ENCODE data around the gene SPIRE2. TPM values are rescaled to one million over a fixed set of nuclear protein-coding genes. Genes with fewer than 3 reads are reported as not detected.

The SPIRE2 gene
- total and polyA plus RNA-seq, 11 donors: 0.31 to 2.3 (median 1.3) TPM

DNA sequence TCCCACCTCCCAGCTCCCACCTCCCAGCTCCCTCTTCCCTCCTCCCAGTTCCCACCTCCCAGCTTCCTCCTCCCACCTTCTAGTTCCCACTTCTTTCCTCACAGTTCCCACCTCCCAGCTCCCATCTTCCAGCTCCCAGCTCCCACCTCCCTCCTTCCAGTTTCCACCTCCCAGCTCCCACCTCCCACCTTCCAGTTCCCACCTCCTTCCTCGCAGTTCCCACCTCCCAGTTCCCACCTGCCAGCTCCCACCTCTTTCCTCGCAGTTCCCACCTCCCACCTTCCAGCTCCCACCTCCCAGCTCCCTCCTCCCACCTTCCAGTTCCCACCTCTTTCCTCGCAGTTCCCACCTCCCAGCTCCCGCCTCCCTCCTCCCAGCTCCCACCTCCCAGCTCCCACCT, 80.0 kb downstream of the SPIRE2 start:
- Histone ChIP-seq H3K9me3 (no peaks in the 10 kb centered on the region), H3K4me3 (no peak overlapping the region), H3K36me3 (peaks cover 0 to 75% (median 70%) of the 10 kb centered on the region in 9 donors), H3K27me3 (no peaks in the 10 kb centered on the region), H3K27ac (no peak overlapping the region), H3K4me1 (peaks cover 0 to 12% (median 8%) of the 10 kb centered on the region in 12 donors)
- ATAC-seq (no peak), DNase-seq (no peak)
- intact Hi-C loops (cut with DNase I): no loop called here
- 84 to 97% (median 92%) methylated on average over 4 of the region's 4 CpGs for WGBS, 4 donors
- TF ChIP-seq, protein P1, sequence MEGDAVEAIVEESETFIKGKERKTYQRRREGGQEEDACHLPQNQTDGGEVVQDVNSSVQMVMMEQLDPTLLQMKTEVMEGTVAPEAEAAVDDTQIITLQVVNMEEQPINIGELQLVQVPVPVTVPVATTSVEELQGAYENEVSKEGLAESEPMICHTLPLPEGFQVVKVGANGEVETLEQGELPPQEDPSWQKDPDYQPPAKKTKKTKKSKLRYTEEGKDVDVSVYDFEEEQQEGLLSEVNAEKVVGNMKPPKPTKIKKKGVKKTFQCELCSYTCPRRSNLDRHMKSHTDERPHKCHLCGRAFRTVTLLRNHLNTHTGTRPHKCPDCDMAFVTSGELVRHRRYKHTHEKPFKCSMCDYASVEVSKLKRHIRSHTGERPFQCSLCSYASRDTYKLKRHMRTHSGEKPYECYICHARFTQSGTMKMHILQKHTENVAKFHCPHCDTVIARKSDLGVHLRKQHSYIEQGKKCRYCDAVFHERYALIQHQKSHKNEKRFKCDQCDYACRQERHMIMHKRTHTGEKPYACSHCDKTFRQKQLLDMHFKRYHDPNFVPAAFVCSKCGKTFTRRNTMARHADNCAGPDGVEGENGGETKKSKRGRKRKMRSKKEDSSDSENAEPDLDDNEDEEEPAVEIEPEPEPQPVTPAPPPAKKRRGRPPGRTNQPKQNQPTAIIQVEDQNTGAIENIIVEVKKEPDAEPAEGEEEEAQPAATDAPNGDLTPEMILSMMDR (IDR thresholded peaks at IDR 0.05): no peak
- TF ChIP-seq POLR2A (IDR thresholded peaks at IDR 0.05): no peak

DNA sequence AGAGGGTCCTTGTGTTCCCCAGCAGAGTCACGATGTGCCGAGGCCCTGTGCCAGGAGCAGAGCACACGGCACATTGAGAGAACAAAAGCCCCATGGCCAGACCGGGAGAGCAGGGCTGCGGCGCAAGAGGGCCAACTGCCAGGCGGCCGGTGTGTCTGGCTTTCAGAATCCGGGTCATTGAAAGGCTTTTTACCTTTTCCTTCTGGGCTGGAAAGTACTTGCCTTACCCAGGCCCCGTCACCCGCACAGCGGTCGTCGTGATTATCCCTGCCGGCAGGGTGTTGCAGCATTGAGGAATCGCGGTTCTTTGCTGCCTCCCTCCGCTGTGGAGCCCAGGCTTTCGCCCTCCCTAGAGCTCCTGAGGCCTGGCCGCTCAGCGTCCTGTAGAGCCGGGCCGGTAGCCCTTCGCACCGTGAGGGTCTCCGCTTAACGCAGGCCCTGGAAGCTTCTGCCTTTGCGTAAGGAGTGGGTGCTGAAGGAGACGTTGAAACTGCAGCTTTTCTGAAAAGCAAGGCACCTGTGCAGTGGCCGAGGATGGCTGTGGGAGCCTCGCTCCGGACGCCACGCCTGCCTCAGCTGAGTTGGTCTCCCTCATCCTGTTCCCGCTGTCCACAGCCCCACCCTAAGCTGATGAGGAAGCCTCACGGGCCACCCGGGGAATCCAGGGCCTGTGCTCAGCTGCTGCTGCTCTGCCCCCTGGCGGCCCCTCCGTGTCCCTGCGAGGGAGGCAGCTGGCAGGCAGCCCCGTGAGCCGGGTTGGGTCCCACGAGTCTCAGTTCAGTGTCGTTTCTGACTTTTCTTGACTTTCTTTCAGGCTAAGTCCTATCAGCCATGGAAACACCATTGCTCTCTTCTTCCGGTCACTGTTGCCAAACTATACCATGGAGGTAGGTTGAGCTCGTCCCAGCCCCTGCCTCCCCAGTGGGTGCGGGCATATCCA, 81.8 kb downstream of the SPIRE2 start:
- intact Hi-C loops (cut with DNase I): no loop called here
- DNase-seq (peak; percentile 80 to 91 (median 84)), ATAC-seq (peak; percentile 75 to 91 (median 84))
- WGBS, 4 donors: 51 to 65% (median 60%) methylated on average over 35 to 47 of the region's 47 CpGs
- Histone ChIP-seq H3K27ac (peak overlapping the region in 5 of 12 donors; percentile 8 to 39 (median 12)), H3K9me3 (no peaks in the 10 kb centered on the region), H3K36me3 (peaks cover 0 to 59% (median 53%) of the 10 kb centered on the region in 9 donors), H3K27me3 (no peaks in the 10 kb centered on the region), H3K4me3 (no peak overlapping the region), H3K4me1 (peaks cover 0 to 12% (median 8%) of the 10 kb centered on the region in 12 donors)
- TF ChIP-seq, protein P1 (IDR thresholded peaks at IDR 0.05): peak; percentile 81 to 97 (median 91)
- TF ChIP-seq POLR2A (IDR thresholded peaks at IDR 0.05): no peak

DNA sequence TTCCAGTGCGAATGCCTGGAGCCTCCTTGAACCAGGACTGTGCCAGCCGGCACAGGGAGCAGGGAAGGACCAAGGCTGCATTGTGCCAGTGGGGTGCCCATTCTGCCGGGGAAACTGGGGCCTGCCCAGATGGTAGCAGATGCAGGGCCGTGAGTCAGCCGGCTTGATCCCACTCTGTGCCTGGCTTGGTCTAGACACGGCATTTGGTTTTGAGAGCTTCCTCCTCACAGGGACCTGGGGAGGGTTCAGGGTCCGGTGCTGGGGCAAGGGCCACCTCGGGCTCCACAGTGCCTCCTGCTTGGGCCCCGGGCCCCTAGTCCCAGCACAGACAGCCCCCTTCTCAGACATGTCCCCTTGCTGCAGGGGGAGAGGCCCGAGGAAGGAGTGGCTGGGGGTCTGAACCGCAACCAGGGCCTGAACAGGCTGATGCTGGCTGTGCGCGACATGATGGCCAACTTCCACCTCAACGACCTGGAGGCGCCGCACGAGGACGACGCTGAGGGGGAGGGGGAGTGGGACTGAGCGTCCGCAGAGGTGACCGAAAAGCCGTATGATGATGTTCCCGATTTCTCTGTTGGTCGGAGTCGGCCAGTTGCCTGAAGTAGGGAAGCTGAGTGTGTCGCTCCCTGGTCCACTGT, 82.6 kb downstream of the SPIRE2 start:
- TF ChIP-seq, protein P1 (IDR thresholded peaks at IDR 0.05): no peak
- TF ChIP-seq POLR2A (IDR thresholded peaks at IDR 0.05): no peak
- intact Hi-C loops (cut with DNase I): no loop called here
- peaks cover 0 to 51% (median 45%) of the 10 kb centered on the region in 9 donors for H3K36me3 ChIP-seq
- WGBS, 4 donors: 92 to 94% (median 93%) methylated on average over 22 to 27 of the region's 27 CpGs
- H3K27me3 ChIP-seq: no peaks in the 10 kb centered on the region
- DNase-seq (no peak), ATAC-seq (peak in 3 of 4 donors; percentile 2 to 3 (median 2))
- no peak overlapping the region for H3K4me3 ChIP-seq
- peak overlapping the region in 2 of 12 donors; percentile 8 to 31 for H3K27ac ChIP-seq
- no peaks in the 10 kb centered on the region for H3K9me3 ChIP-seq
- H3K4me1 ChIP-seq: peaks cover 0 to 12% (median 8%) of the 10 kb centered on the region in 12 donors

DNA sequence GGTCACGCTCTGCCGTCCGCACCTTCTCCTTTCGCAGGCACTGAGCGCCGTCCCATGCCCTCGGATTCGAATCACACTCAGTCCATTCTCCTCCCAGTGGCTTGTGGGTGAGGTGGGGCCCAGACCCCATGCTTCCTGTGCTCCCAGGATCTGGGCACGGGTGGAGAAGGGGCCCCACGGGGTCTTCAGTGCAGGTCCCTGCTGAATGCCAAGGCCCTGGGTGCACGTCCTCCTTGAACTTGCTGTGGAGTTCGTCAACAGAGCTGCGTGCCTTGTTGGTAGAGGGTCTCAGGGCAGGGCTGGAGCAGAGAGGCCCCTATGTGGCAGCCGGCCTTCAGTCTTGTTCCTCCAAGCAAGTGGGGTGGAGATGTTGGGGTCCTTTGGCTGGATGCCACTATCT, 83.1 kb downstream of the SPIRE2 start:
- Histone ChIP-seq H3K36me3 (peaks cover 0 to 46% (median 40%) of the 10 kb centered on the region in 9 donors), H3K4me3 (no peak overlapping the region), H3K4me1 (peaks cover 0 to 12% (median 8%) of the 10 kb centered on the region in 12 donors), H3K27ac (no peak overlapping the region), H3K27me3 (no peaks in the 10 kb centered on the region), H3K9me3 (no peaks in the 10 kb centered on the region)
- ATAC-seq (no peak), DNase-seq (no peak)
- whole genome bisulfite sequencing, 4 donors: 90 to 97% (median 94%) methylated on average over 14 of the region's 14 CpGs
- TF ChIP-seq, protein P1 (IDR thresholded peaks at IDR 0.05): no peak
- no peak for TF ChIP-seq POLR2A (IDR thresholded peaks at IDR 0.05)
- intact Hi-C loops (cut with DNase I): no loop called here
